Mononuclear cell (primary cell): Measurements from ENCODE around the gene MLN. TPM values are rescaled to one million over a fixed set of nuclear protein-coding genes. Genes with fewer than 3 reads are reported as not detected.

Source experiments
- H3K27me3 ChIP-seq: 2 replicates; pipeline ENCODE4 v1.6.0; 2011; ENCODE audit warnings: low read length, control low read depth; ENCODE audit not compliant: insufficient read depth
- H3K4me1 ChIP-seq: 2 replicates; pipeline ENCODE4 v1.5.1; 2011; ENCODE audit warnings: mild to moderate bottlenecking, low read length, control low read depth; ENCODE audit not compliant: insufficient read depth
- H3K4me3 ChIP-seq: 2 replicates; pipeline ENCODE4 v1.5.1; 2011; ENCODE audit warnings: mild to moderate bottlenecking, low read length, moderate library complexity
- H3K9me3 ChIP-seq: 2 replicates; pipeline ENCODE4 v1.5.1; 2011; ENCODE audit warnings: low read depth, mild to moderate bottlenecking, control low read depth, low read length
- total RNA-seq: library from RNA; depleted of rRNA; stranded (reverse); fragments of >200 nt; gene quantifications from one replicate; pipeline ENCODE4 v1.2.3, GENCODE V29; 2012

The MLN gene
- total RNA-seq, 1 donor: not detected

DNA sequence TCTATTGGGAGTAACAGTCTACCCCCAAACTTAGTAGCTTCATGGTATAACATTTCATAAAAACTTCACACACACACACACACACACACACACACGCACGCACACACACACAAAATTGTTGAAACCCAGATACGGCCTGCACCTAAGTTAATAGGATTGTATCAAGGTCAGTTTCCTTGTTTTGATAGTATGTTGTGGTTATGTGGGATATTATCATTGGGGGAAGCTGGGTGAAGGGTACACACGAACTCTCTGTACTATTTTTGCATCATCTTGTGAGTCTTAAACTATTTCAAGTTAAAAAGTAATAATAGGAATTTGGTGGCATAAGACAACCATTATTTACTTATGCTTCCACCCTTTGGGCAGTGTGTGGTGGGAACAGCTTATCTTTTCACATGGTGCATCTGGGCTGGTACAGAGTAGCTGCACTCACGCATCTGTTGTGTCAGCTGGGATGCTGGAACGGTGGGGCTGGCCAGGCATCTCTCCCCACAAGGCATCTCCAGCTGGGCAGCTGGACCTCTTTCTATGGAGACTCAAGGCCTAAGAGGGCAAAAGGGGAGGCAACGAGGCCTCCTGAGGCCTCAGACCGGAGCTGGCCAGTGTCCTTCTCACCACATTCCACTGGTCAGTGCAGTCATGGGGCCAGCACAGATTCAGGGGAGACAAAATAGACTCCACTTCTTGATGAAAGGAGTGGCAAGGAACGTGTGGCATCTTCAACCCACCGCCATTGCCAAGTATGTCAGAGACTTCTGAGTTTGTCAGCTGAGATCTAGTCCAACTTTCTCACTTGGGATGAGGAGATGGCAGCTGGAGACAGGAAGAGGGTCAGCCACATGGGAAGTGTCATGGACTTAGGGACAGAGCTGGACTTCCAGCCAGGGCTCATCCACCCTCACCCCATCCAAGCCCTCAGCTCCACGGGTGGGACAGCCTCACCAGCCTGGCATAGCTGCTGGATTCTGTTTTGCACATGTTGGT, 36.6 kb downstream of the MLN start:
- H3K9me3 ChIP-seq: no peaks in the 10 kb centered on the region
- no peak overlapping the region for H3K4me3 ChIP-seq
- H3K4me1 ChIP-seq: peaks cover 9% of the 10 kb centered on the region
- no peaks in the 10 kb centered on the region for H3K27me3 ChIP-seq

DNA sequence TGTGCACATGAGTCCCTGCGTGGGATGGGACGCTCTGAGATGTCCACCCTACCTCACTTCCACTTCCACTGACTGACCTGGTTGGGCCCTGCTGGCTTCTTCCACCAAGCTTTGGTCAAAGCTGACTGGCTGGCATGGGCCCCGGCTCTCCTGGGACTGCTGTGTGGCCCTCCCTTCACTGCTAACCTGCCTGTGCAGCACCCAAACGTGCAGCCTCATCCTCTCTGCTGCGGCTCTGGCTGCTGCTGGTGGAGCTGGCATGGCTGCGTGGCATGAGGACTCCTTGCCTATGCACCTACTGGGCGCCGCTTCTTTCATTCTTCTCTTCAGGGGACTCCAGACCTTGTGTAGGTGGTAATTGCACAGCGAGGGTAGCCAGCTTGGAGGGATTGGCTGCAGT, 38.4 kb downstream of the MLN start:
- no peaks in the 10 kb centered on the region for H3K9me3 ChIP-seq
- no peak overlapping the region for H3K4me3 ChIP-seq
- no peaks in the 10 kb centered on the region for H3K4me1 ChIP-seq
- H3K27me3 ChIP-seq: no peaks in the 10 kb centered on the region

GRCh38 chr6:33764036-33764435, 39.8 kb downstream of the MLN start:
- Histone ChIP-seq H3K4me1 (no peaks in the 10 kb centered on the region), H3K4me3 (no peak overlapping the region), H3K9me3 (no peaks in the 10 kb centered on the region), H3K27me3 (no peaks in the 10 kb centered on the region)

DNA sequence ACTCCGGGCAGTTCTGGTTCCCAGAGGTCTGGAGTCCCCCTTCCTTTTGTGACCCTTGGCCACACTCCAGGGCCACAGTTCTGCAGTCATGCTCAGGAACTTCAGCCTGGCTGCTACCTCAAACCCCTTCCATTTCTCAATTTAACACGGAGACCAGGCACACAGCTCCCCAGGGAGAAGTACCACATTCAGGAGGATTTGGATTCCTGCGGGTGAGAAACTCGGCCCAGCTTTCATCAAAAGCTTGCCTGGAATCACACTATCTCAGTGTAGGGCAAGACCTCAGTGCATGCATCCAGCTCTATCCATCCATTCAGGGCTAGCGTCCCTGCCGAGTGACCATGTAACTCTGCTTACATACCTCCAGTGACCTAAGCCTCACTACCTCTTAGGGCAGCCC, 40.3 kb downstream of the MLN start:
- Histone ChIP-seq H3K4me3 (no peak overlapping the region), H3K9me3 (no peaks in the 10 kb centered on the region), H3K4me1 (no peaks in the 10 kb centered on the region), H3K27me3 (no peaks in the 10 kb centered on the region)

- Histone ChIP-seq H3K4me1 (no peaks in the 10 kb centered on the region), H3K4me3 (no peak overlapping the region), H3K9me3 (no peaks in the 10 kb centered on the region)
Measured at GRCh38 chr6:33762713-33763112, 41.1 kb downstream of the MLN start.

GRCh38 chr6:33761922-33762629, 41.7 kb downstream of the MLN start:
- no peaks in the 10 kb centered on the region for H3K4me1 ChIP-seq
- no peaks in the 10 kb centered on the region for H3K9me3 ChIP-seq
- H3K4me3 ChIP-seq: no peak overlapping the region
- H3K27me3 ChIP-seq: no peaks in the 10 kb centered on the region

More at GRCh38 chr6:33762713-33763112, 41.1 kb downstream of the MLN start:
- no peaks in the 10 kb centered on the region for H3K27me3 ChIP-seq

DNA sequence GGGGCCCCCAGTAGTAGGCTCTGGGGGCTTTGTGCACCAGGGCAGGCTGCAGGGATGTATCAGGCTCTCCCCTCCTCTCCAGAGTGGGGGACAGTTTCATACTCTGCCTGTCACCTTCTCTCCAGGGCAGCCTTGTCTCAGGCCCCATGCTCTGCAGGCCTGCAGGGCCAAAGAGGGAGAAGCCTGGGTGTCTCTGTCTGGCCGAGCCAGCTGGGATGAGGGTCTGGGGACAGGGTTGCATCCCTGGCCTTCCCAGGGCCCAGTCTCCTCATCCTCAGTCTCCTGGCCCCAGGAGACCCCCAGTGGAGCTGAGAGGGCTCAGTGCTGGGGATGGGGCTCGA, 42.3 kb downstream of the MLN start:
- Histone ChIP-seq H3K27me3 (no peaks in the 10 kb centered on the region), H3K4me1 (no peaks in the 10 kb centered on the region), H3K9me3 (no peaks in the 10 kb centered on the region), H3K4me3 (no peak overlapping the region)

GRCh38 chr6:33759887-33760629, 43.7 kb downstream of the MLN start:
- no peak overlapping the region for H3K4me3 ChIP-seq
- no peaks in the 10 kb centered on the region for H3K4me1 ChIP-seq
- H3K27me3 ChIP-seq: no peaks in the 10 kb centered on the region
- H3K9me3 ChIP-seq: no peaks in the 10 kb centered on the region

DNA sequence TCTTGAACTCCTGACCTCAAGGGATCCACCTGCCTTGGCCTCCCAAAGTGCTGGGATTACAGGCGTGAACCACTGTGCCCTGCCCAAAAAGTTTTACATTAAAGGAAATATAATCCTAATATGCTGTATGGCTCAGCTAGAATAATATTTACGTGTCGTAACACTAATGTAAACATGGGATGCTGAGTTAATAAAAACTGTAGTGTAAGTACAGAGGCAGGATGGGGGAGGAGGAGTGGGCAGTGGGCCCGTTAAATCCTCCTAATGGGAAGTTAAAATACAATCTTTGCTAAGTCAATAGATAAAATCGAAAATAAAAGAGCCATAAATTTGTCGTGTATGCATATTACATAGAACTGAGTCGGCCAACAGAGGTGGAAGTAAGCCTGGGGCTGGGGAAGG, 45.0 kb downstream of the MLN start:
- no peaks in the 10 kb centered on the region for H3K9me3 ChIP-seq
- H3K4me3 ChIP-seq: no peak overlapping the region
- no peaks in the 10 kb centered on the region for H3K4me1 ChIP-seq
- H3K27me3 ChIP-seq: no peaks in the 10 kb centered on the region

DNA sequence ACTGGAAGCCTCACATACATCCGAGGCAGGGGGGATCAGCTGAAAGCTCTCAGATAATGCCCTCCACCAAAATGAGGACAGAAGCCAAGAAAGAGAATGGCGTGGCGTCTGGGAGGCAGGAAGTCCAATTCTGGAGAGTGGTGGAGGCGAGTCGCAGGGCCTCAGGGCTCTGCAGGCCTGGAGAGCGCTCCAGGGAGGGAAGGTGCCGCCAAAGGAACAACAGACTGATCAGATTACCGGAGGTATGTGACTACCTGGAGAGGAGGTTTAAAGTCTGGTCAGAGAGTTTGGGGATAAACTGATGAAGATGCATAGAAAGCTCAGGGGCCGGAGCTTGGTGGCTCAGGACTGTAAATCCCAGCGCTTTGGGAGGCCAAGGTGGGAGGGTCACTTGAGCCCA, 45.9 kb downstream of the MLN start:
- H3K4me3 ChIP-seq: no peak overlapping the region
- H3K4me1 ChIP-seq: no peaks in the 10 kb centered on the region
- H3K27me3 ChIP-seq: no peaks in the 10 kb centered on the region
- H3K9me3 ChIP-seq: no peaks in the 10 kb centered on the region

DNA sequence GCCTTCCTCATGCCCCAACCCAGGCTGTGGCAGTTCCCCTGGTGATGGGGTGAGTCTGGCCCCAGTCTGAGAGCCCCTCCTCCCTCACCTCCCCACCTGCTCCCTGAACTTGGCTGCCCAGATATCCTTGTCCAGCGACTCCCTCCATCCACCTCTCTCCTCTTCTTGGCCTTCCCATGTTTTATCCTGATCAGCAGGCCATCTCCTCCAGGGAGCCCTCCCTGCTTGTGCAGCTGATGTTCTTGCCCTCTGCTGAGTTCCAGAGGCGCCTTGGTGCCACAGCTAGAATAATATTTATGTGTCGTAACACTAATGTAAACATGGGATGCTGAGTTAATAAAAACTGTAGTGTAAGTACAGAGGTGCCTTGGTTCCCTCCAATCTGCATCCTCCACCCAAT, 46.7 kb downstream of the MLN start:
- Histone ChIP-seq H3K27me3 (no peaks in the 10 kb centered on the region), H3K4me3 (no peak overlapping the region), H3K9me3 (no peaks in the 10 kb centered on the region), H3K4me1 (no peaks in the 10 kb centered on the region)

DNA sequence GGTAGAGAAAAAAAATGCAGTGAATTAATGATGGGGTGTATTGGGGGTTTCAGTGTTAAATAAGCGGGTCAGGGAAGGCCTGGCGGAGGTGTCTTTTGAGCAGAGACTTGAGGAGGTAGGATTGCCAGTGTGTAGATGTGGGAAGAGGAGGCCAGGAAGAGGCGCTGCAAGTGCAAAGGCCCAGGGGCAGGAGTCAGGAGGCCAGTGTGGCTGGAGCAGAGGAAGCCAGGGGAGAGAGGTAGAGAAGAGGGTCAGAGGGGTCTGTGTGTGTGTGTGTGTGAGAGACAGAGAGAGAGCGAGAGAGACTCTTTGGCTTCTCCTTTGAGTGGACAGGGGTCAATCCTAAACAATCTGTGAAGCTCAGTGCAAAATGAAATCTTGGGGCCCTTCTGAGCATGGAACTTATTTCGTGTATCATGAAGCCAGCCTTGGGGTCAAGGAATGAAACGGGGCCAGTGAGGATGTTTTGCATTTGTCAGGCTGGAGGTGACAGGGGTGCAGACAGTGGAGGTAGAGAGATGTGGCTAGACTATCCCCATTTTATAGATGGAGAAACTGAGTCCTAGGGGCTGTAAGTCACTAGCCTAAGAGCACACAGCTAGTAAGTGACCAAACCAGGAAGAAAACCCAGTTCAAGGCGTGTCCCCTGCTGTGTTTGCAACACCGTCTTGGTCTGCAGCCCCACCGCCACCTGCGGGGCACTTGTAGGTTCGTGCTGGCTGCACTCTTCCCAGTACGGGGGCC, 47.4 kb downstream of the MLN start:
- Histone ChIP-seq H3K27me3 (no peaks in the 10 kb centered on the region), H3K4me1 (no peaks in the 10 kb centered on the region), H3K9me3 (no peaks in the 10 kb centered on the region), H3K4me3 (no peak overlapping the region)

DNA sequence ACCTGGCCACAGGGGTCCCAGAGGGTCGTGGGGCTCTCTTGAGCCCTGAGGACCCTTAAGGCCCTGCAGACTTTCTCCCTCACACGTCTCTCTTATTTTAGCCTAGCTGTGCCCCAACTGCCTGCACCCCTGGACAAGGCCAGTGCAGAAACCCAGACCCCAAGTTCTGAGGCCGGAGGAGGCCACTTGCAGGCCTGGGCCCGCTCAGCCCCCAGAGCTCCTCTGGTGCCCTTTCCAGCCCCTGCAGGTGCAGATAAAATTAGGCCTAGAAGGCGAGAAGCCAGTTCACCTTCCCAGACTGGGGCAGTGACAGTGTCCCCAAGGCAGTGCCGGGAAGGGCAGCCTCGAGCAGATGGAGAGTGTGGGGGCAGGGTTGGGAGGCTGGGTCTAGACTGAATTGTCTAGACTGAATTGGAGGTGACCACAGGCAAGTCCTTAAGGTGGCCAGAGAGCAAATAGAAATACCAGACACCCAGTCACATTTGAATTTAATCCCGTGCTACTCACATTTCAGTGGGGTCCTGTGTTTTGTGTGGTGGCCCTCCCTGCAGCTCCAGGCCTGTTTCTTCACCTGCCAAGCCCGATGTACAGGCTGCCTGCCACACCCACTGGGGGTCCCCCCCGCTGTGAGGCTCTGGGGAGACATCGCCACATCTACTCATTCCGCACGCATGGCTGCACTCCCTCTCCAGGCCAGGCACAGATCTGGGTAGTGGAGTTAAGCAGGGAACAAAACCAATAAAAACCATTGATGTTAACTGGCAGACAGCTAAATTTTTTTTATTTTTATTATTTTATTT, 48.5 kb downstream of the MLN start:
- Histone ChIP-seq H3K4me3 (no peak overlapping the region), H3K27me3 (no peaks in the 10 kb centered on the region), H3K4me1 (no peaks in the 10 kb centered on the region), H3K9me3 (no peaks in the 10 kb centered on the region)

- Histone ChIP-seq H3K27me3 (no peaks in the 10 kb centered on the region), H3K9me3 (no peaks in the 10 kb centered on the region), H3K4me3 (no peak overlapping the region), H3K4me1 (no peaks in the 10 kb centered on the region)
Measured at GRCh38 chr6:33754222-33754621, 49.6 kb downstream of the MLN start.
